Esophagus muscularis mucosa (tissue), 4 donors: ENCODE results near the gene ASPM. TPM values are rescaled to one million over a fixed set of nuclear protein-coding genes. Genes with fewer than 3 reads are reported as not detected.
"Not testable (repeated sequence)": the region's sequence is repeated elsewhere in the genome, so short reads cannot be mapped to it uniquely, and the experiment has no call there.

Experiments used
- DNase-seq: peaks from one replicate; pipeline ENCODE4 v3.0.0-alpha.2; 2017; ENCODE audit errors: extremely low spot score
- H3K27ac ChIP-seq, 4 donors: fragments of 200-600 bp; sonication (generic); replicated peaks in 1 of 4; 1 replicate in 3 of 4; 2 replicates in 1 of 4; pipeline ENCODE4 v1.5.1; 2016 to 2019; ENCODE audit warnings: mild to moderate bottlenecking in 1 of 4
- H3K27me3 ChIP-seq, 4 donors: fragments of 200-600 bp; sonication (generic); one replicate each; pipeline versions ENCODE4 v1.5.1 to v1.6.0; 2016 to 2019
- H3K36me3 ChIP-seq, 4 donors: fragments of 200-600 bp; sonication (generic); one replicate each; pipeline ENCODE4 v1.5.1; 2016 to 2019
- H3K4me1 ChIP-seq, 4 donors: fragments of 200-600 bp; sonication (generic); one replicate each; pipeline ENCODE4 v1.5.1; 2016 to 2019
- H3K4me3 ChIP-seq, 4 donors: fragments of 200-600 bp; sonication (generic); 1 replicate in 2 of 4; 2 replicates in 2 of 4; pipeline ENCODE4 v1.5.1; 2016 to 2019; ENCODE audit warnings: mild to moderate bottlenecking in 4 of 4, moderate library complexity in 1 of 4
- H3K9me3 ChIP-seq, 4 donors: fragments of 200-600 bp; sonication (generic); 1 replicate in 3 of 4; 2 replicates in 1 of 4; pipeline ENCODE4 v1.5.1; 2016 to 2019
- CTCF ChIP-seq, 3 experiments: fragments of 200-600 bp in 2 of 3; fragments of 450-650 bp in 1 of 3; sonication (generic) in 2 of 3; IDR thresholded peaks; one replicate each; pipeline ENCODE4 v1.5.1; 2017 to 2019; ENCODE audit warnings: antibody characterized with exemption in 3 of 3, mild to moderate bottlenecking in 2 of 3, moderate library complexity in 1 of 3
- EP300 ChIP-seq: sonication (generic); formaldehyde crosslinking; IDR thresholded peaks from one replicate; pipeline ENCODE4 v1.6.1; 2017; ENCODE audit warnings: antibody characterized with exemption
- POLR2A ChIP-seq: fragments of 450-650 bp; IDR thresholded peaks from one replicate; pipeline ENCODE4 v1.6.1; 2017; ENCODE audit warnings: antibody characterized with exemption, moderate library complexity, mild to moderate bottlenecking, low read depth
- POLR2AphosphoS5 ChIP-seq, 2 donors: sonication (generic); formaldehyde crosslinking; IDR thresholded peaks; one replicate each; pipeline ENCODE4 v1.6.1; 2017; ENCODE audit warnings: antibody characterized with exemption in 2 of 2
- WGBS: methylation state at CpG from one replicate; pipeline ENCODE4 v1.1.5; 2018; 5-methylcytosine and 5-hydroxymethylcytosine counted together
- intact Hi-C: fragments of 100-400 bp; cut with DNase I; formaldehyde crosslinking; loops from one replicate; pipeline ENCODE4 v1.15.1; 2023
- total RNA-seq, 4 donors: library from RNA; depleted of rRNA; stranded (reverse); fragments of >200 nt; gene quantifications; one replicate each; pipeline versions ENCODE4 v1.1.0 to v1.2.1, GENCODE V29; 2016

ASPM gene
- total RNA-seq, 4 donors from 2014 or later: 0.13 to 0.75 (median 0.17) TPM; not detected in 1

GRCh38 chr1:197049100-197049499 is 97.4 kb downstream of the ASPM start:
- H3K4me1 ChIP-seq: no peaks in the 10 kb centered on the region
- intact Hi-C loops: no loop called here
- no peaks in the 10 kb centered on the region for H3K9me3 ChIP-seq
- H3K27me3 ChIP-seq: no peaks in the 10 kb centered on the region
- DNase-seq: no peak
- no peak overlapping the region for H3K4me3 ChIP-seq
- H3K27ac ChIP-seq: no peak overlapping the region
- TF ChIP-seq CTCF (IDR thresholded peaks at IDR 0.05) (no peak), POLR2AphosphoS5 (IDR thresholded peaks at IDR 0.05) (no peak), EP300 (no peak), POLR2A (no peak)
- no peaks in the 10 kb centered on the region for H3K36me3 ChIP-seq

GRCh38 chr1:197042676-197043341 is 103.7 kb downstream of the ASPM start:
- no peaks in the 10 kb centered on the region for H3K27me3 ChIP-seq
- H3K27ac ChIP-seq: no peak overlapping the region
- H3K4me3 ChIP-seq: no peak overlapping the region
- no peaks in the 10 kb centered on the region for H3K4me1 ChIP-seq
- no peak for TF ChIP-seq POLR2AphosphoS5 (IDR thresholded peaks at IDR 0.05)
- no peak for TF ChIP-seq POLR2A
- no peak for TF ChIP-seq CTCF (IDR thresholded peaks at IDR 0.05)
- no peak for TF ChIP-seq EP300
- 89% methylated on average over 4 of the region's 4 CpGs for WGBS
- no peaks in the 10 kb centered on the region for H3K9me3 ChIP-seq
- no peak for DNase-seq
- no peaks in the 10 kb centered on the region for H3K36me3 ChIP-seq
- intact Hi-C loops: no loop called here

- WGBS: 80% methylated on average over 7 of the region's 7 CpGs
Measured at GRCh38 chr1:197041486-197042353, 104.7 kb downstream of the ASPM start.

GRCh38 chr1:197036861-197037260 is 109.6 kb downstream of the ASPM start:
- WGBS: 89% methylated on average over 3 of the region's 3 CpGs
- no peaks in the 10 kb centered on the region for H3K27me3 ChIP-seq

More at GRCh38 chr1:197041486-197042353, 104.7 kb downstream of the ASPM start:
- Histone ChIP-seq H3K4me1 (no peaks in the 10 kb centered on the region), H3K27ac (no peak overlapping the region), H3K4me3 (no peak overlapping the region), H3K9me3 (no peaks in the 10 kb centered on the region), H3K36me3 (no peaks in the 10 kb centered on the region), H3K27me3 (no peaks in the 10 kb centered on the region)
- DNase-seq: no peak
- intact Hi-C loops: no loop called here
- TF ChIP-seq POLR2AphosphoS5 (IDR thresholded peaks at IDR 0.05): no peak

GRCh38 chr1:197034631-197035339 is 111.7 kb downstream of the ASPM start:
- H3K4me1 ChIP-seq, DNase-seq, H3K4me3 ChIP-seq, H3K9me3 ChIP-seq, H3K27ac ChIP-seq, intact Hi-C loops, H3K36me3 ChIP-seq, H3K27me3 ChIP-seq: not testable (repeated sequence)
- WGBS: 82% methylated on average over 6 of the region's 6 CpGs

More at GRCh38 chr1:197036861-197037260, 109.6 kb downstream of the ASPM start:
- TF ChIP-seq POLR2A: no peak
- no peak for TF ChIP-seq CTCF (IDR thresholded peaks at IDR 0.05)
- no peak for TF ChIP-seq POLR2AphosphoS5 (IDR thresholded peaks at IDR 0.05)
- TF ChIP-seq EP300: no peak
- Histone ChIP-seq H3K27ac (no peak overlapping the region), H3K9me3 (no peaks in the 10 kb centered on the region), H3K36me3 (no peaks in the 10 kb centered on the region), H3K4me3 (no peak overlapping the region), H3K4me1 (no peaks in the 10 kb centered on the region)
- DNase-seq: no peak
- intact Hi-C loops: no loop called here

Other genes with a start within 250 kb of the ASPM start
- not detected for gene CFHR2, start 202.9 kb downstream of the ASPM start, total RNA-seq
- gene CFHR5, start 169.1 kb downstream of the ASPM start, total RNA-seq: not detected
- gene F13B, start 79.4 kb downstream of the ASPM start, total RNA-seq: not detected
- 10 to 100 TPM in 3 of 4 donors, 1 to 10 TPM in 1; 9.8 to 12.5 (median 10.4) TPM for gene ZBTB41, start 54.6 kb upstream of the ASPM start, total RNA-seq
- gene CRB1, start 121.6 kb upstream of the ASPM start, total RNA-seq: under 1 TPM; 0.23 to 0.83 (median 0.38) TPM